ENCODE results near the gene TEX13A.

The TEX13A gene

DNA sequence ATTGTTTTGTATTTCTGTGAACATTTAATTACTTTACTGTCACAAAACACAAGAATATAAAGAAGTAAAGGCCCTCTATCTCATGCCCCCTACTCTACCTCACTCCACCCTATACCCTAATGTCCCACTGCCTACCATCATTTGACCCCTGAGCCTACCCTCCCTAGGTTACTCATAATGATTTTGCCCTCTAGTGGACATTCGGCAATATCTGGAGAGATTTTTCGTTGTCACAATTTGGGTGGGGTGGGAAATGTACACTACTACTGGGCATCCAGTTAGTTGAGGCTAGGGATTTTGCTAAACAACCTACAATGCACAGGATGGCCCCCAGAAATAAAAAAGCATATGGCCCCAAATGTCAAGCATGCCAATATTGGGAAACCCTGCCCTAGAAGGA lies 10.2 kb downstream of the TEX13A start:
- Histone ChIP-seq H3F3A (ENCODE audit: insufficient read depth, low read length) (no peaks in the 10 kb centered on the region), H3K9me2 (replicated peaks; ENCODE audit: insufficient read depth, low read length) (no peaks in the 10 kb centered on the region), H3K9ac (ENCODE audit: low read length) (no peak overlapping the region), H3K79me2 (ENCODE audit: low read length) (no peaks in the 10 kb centered on the region), H3K36me3 (replicated peaks; ENCODE audit: insufficient read depth, low read length) (no peaks in the 10 kb centered on the region), H3K27ac (ENCODE audit: low read length) (no peak overlapping the region), H3K27me3 (replicated peaks; ENCODE audit: insufficient read depth, low read length) (no peaks in the 10 kb centered on the region), H3K4me1 (ENCODE audit: low read length) (no peaks in the 10 kb centered on the region), H3K4me3 (ENCODE audit: low read length) (no peak overlapping the region), H2AFZ (ENCODE audit: low read length) (no peak overlapping the region), H3K4me2 (ENCODE audit: low read depth, low read length) (no peak overlapping the region), H3K9me3 (replicated peaks; ENCODE audit: insufficient read depth, low read length) (no peaks in the 10 kb centered on the region), H4K20me1 (ENCODE audit: insufficient read depth, low read length) (no peaks in the 10 kb centered on the region)
- DNase-seq, result no peak
- TF ChIP-seq, protein P1, sequence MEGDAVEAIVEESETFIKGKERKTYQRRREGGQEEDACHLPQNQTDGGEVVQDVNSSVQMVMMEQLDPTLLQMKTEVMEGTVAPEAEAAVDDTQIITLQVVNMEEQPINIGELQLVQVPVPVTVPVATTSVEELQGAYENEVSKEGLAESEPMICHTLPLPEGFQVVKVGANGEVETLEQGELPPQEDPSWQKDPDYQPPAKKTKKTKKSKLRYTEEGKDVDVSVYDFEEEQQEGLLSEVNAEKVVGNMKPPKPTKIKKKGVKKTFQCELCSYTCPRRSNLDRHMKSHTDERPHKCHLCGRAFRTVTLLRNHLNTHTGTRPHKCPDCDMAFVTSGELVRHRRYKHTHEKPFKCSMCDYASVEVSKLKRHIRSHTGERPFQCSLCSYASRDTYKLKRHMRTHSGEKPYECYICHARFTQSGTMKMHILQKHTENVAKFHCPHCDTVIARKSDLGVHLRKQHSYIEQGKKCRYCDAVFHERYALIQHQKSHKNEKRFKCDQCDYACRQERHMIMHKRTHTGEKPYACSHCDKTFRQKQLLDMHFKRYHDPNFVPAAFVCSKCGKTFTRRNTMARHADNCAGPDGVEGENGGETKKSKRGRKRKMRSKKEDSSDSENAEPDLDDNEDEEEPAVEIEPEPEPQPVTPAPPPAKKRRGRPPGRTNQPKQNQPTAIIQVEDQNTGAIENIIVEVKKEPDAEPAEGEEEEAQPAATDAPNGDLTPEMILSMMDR (IDR thresholded peaks at IDR 0.05; ENCODE audit: low read length), result no peak
- no peak for TF ChIP-seq EZH2 (optimal IDR thresholded peaks at IDR 0.05; ENCODE audit: low read depth, low read length)
- TF ChIP-seq EZH2phosphoT487 (IDR thresholded peaks at IDR 0.05; ENCODE audit: low read length), result no peak

DNA sequence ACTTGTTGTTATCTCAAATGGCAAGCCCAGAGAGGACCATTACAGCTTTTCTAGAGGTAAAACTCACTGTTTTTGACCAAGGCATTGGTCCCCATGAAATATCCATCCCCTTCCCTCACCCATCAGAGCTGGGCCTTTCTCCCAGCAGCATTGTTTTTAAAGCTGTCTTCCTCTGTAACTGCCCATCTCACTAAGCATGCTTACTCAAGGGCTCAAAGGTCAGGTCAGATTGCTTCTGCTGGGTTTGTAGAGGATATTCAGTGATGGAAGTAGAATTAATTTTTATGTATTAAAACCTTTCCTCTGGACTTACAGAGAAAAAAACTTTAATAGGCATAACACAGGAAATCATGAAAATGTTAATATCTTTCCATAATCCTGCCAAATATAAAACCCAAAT lies 11.1 kb downstream of the TEX13A start:
- no peaks in the 10 kb centered on the region for H3K9me2 ChIP-seq (replicated peaks; ENCODE audit: insufficient read depth, low read length)
- no peaks in the 10 kb centered on the region for H3K4me1 ChIP-seq (ENCODE audit: low read length)
- no peaks in the 10 kb centered on the region for H3K9me3 ChIP-seq (replicated peaks; ENCODE audit: insufficient read depth, low read length)
- no peak overlapping the region for H3K9ac ChIP-seq (ENCODE audit: low read length)
- no peaks in the 10 kb centered on the region for H3F3A ChIP-seq (ENCODE audit: insufficient read depth, low read length)
- no peak overlapping the region for H3K27ac ChIP-seq (ENCODE audit: low read length)
- H2AFZ ChIP-seq (ENCODE audit: low read length), result no peak overlapping the region
- H3K27me3 ChIP-seq (replicated peaks; ENCODE audit: insufficient read depth, low read length), result no peaks in the 10 kb centered on the region
- no peak for TF ChIP-seq EZH2 (optimal IDR thresholded peaks at IDR 0.05; ENCODE audit: low read depth, low read length)
- no peak for TF ChIP-seq EZH2phosphoT487 (IDR thresholded peaks at IDR 0.05; ENCODE audit: low read length)
- no peaks in the 10 kb centered on the region for H3K36me3 ChIP-seq (replicated peaks; ENCODE audit: insufficient read depth, low read length)
- H4K20me1 ChIP-seq (ENCODE audit: insufficient read depth, low read length), result no peaks in the 10 kb centered on the region
- no peak for DNase-seq
- H3K4me2 ChIP-seq (ENCODE audit: low read depth, low read length), result no peak overlapping the region
- H3K79me2 ChIP-seq (ENCODE audit: low read length), result no peaks in the 10 kb centered on the region
- H3K4me3 ChIP-seq (ENCODE audit: low read length), result no peak overlapping the region

DNA sequence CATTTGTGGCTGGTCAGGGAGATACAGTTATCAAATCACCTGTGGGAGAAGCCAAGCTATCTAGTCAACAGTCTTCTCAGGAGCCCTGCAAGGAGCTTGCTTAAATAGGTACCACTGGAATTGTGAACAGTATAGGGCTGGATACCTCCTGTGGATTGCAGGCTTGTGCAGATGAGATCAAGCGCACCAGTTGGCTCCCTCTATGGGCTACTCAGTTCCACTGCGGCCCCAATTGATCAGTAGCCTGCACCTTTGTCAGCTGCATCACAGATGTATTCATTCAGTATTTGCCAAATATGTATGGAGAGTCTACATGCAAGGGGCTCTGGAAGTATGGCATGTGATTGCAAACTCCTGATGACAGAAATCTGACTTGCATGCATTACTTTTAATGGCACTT lies 28.6 kb downstream of the TEX13A start:
- Histone ChIP-seq H2AFZ (ENCODE audit: low read length) (no peak overlapping the region), H3F3A (ENCODE audit: insufficient read depth, low read length) (no peaks in the 10 kb centered on the region), H3K79me2 (ENCODE audit: low read length) (no peaks in the 10 kb centered on the region), H3K9me2 (replicated peaks; ENCODE audit: insufficient read depth, low read length) (no peaks in the 10 kb centered on the region), H3K9me3 (replicated peaks; ENCODE audit: insufficient read depth, low read length) (no peaks in the 10 kb centered on the region), H3K4me1 (ENCODE audit: low read length) (no peaks in the 10 kb centered on the region), H3K27me3 (replicated peaks; ENCODE audit: insufficient read depth, low read length) (no peaks in the 10 kb centered on the region), H3K4me3 (ENCODE audit: low read length) (no peak overlapping the region), H4K20me1 (ENCODE audit: insufficient read depth, low read length) (no peaks in the 10 kb centered on the region), H3K36me3 (replicated peaks; ENCODE audit: insufficient read depth, low read length) (no peaks in the 10 kb centered on the region), H3K9ac (ENCODE audit: low read length) (no peak overlapping the region), H3K4me2 (ENCODE audit: low read depth, low read length) (no peak overlapping the region), H3K27ac (ENCODE audit: low read length) (no peak overlapping the region)
- TF ChIP-seq EZH2phosphoT487 (IDR thresholded peaks at IDR 0.05; ENCODE audit: low read length), result no peak
- TF ChIP-seq, protein P1 (IDR thresholded peaks at IDR 0.05; ENCODE audit: low read length), result peak; percentile 48
- peak; percentile 15 for DNase-seq

DNA sequence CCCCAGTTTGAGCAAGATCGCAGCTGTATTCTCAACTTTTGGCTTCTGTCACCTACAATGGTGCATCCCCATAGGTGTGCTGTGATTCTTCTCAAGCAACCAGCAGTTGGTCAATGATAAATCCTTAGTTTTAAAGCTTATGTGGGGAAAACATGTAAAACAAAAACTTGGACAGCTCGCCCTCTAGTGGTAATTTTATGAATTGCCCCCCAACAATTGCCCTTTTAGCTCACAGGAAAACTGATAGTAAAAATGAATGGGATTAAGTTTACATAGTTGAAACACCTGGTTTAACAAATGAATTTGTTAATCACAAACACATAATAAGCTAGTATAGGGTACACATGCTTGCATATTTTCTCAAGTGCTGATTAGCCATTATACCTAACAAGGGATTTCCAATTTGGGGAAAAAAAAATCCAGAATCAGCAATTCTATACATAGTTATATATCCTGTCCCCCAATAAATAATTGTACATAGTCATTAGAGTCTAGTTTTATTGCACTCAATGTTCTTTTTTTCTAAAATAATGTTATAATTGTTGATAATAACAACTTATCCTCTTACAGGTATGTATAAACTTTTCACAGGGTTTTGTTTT lies 30.1 kb downstream of the TEX13A start:
- no peaks in the 10 kb centered on the region for H3K36me3 ChIP-seq (replicated peaks; ENCODE audit: insufficient read depth, low read length)
- H2AFZ ChIP-seq (ENCODE audit: low read length), result peak overlapping the region; percentile 17
- H3K27ac ChIP-seq (ENCODE audit: low read length), result no peak overlapping the region
- H3K27me3 ChIP-seq (replicated peaks; ENCODE audit: insufficient read depth, low read length), result no peaks in the 10 kb centered on the region
- H3K4me2 ChIP-seq (ENCODE audit: low read depth, low read length), result no peak overlapping the region
- no peak overlapping the region for H3K9ac ChIP-seq (ENCODE audit: low read length)
- H3K9me3 ChIP-seq (replicated peaks; ENCODE audit: insufficient read depth, low read length), result no peaks in the 10 kb centered on the region
- TF ChIP-seq EZH2phosphoT487 (IDR thresholded peaks at IDR 0.05; ENCODE audit: low read length), result no peak
- TF ChIP-seq, protein P1 (IDR thresholded peaks at IDR 0.05; ENCODE audit: low read length), result peak; percentile 83
- no peaks in the 10 kb centered on the region for H3K79me2 ChIP-seq (ENCODE audit: low read length)
- H3K9me2 ChIP-seq (replicated peaks; ENCODE audit: insufficient read depth, low read length), result no peaks in the 10 kb centered on the region
- H3F3A ChIP-seq (ENCODE audit: insufficient read depth, low read length), result no peaks in the 10 kb centered on the region
- no peaks in the 10 kb centered on the region for H3K4me1 ChIP-seq (ENCODE audit: low read length)
- no peak overlapping the region for H3K4me3 ChIP-seq (ENCODE audit: low read length)
- H4K20me1 ChIP-seq (ENCODE audit: insufficient read depth, low read length), result no peaks in the 10 kb centered on the region
- DNase-seq, result peak; percentile 42

All from MM.1S (cell line).